ENCODE measurements around the gene KCTD1. TPM values are rescaled to one million over a fixed set of nuclear protein-coding genes. Genes with fewer than 3 reads are reported as not detected.

The KCTD1 gene
- total RNA-seq, 2 donors from 2014 or later: 12.3 to 15.6 TPM

GRCh38 chr18:26495287-26495686, 53.1 kb downstream of the KCTD1 start:
- DNase-seq (no peak), ATAC-seq (no peak)
- intact Hi-C loops (cut with DNase I, micrococcal nuclease): no loop called here

- intact Hi-C loops (cut with DNase I, micrococcal nuclease): no loop called here
- DNase-seq: no peak
- no peak for ATAC-seq
Measured at GRCh38 chr18:26493021-26493420, 55.3 kb downstream of the KCTD1 start.

- ATAC-seq (no peak), DNase-seq (no peak)
- intact Hi-C loops (cut with DNase I, micrococcal nuclease): no loop called here
Measured at GRCh38 chr18:26491194-26491816, 57.0 kb downstream of the KCTD1 start.

- DNase-seq: no peak
- intact Hi-C loops (cut with DNase I, micrococcal nuclease): no loop called here
- no peak for ATAC-seq
Measured at GRCh38 chr18:26489881-26490280, 58.5 kb downstream of the KCTD1 start.

- ATAC-seq (no peak), DNase-seq (no peak)
- intact Hi-C loops (cut with DNase I, micrococcal nuclease): no loop called here
Measured at GRCh38 chr18:26489191-26489590, 59.2 kb downstream of the KCTD1 start.

GRCh38 chr18:26488417-26489009, 59.8 kb downstream of the KCTD1 start:
- intact Hi-C loops (cut with DNase I, micrococcal nuclease): no loop called here
- DNase-seq: no peak
- ATAC-seq: no peak

GRCh38 chr18:26487437-26487836, 60.9 kb downstream of the KCTD1 start:
- ATAC-seq: no peak
- DNase-seq: no peak
- intact Hi-C loops (cut with DNase I, micrococcal nuclease): no loop called here

GRCh38 chr18:26483633-26484032, 64.7 kb downstream of the KCTD1 start:
- intact Hi-C loops (cut with DNase I, micrococcal nuclease): no loop called here
- ATAC-seq: no peak
- no peak for DNase-seq

GRCh38 chr18:26482569-26482968, 65.8 kb downstream of the KCTD1 start:
- intact Hi-C loops (cut with DNase I, micrococcal nuclease): no loop called here
- no peak for ATAC-seq
- no peak for DNase-seq

- ATAC-seq (no peak), DNase-seq (no peak)
- intact Hi-C loops (cut with DNase I, micrococcal nuclease): no loop called here
Measured at GRCh38 chr18:26480897-26481795, 67.2 kb downstream of the KCTD1 start.

- intact Hi-C loops (cut with DNase I, micrococcal nuclease): no loop called here
- DNase-seq (no peak), ATAC-seq (no peak)
Measured at GRCh38 chr18:26479681-26480079, 68.7 kb downstream of the KCTD1 start.

GRCh38 chr18:26479065-26479680, 69.2 kb downstream of the KCTD1 start:
- DNase-seq (no peak), ATAC-seq (no peak)
- intact Hi-C loops (cut with DNase I, micrococcal nuclease): no loop called here

- intact Hi-C loops (cut with DNase I, micrococcal nuclease): no loop called here
- ATAC-seq: no peak
Measured at GRCh38 chr18:26477828-26478466, 70.4 kb downstream of the KCTD1 start.

GRCh38 chr18:26476697-26477096, 71.7 kb downstream of the KCTD1 start:
- intact Hi-C loops (cut with DNase I, micrococcal nuclease): no loop called here
- DNase-seq (no peak), ATAC-seq (no peak)

More at GRCh38 chr18:26477828-26478466, 70.4 kb downstream of the KCTD1 start:
- no peak for DNase-seq

- ATAC-seq: no peak
- DNase-seq: no peak
- intact Hi-C loops (cut with DNase I, micrococcal nuclease): no loop called here
Measured at GRCh38 chr18:26474542-26474941, 73.8 kb downstream of the KCTD1 start.

- ATAC-seq: no peak
- intact Hi-C loops (cut with DNase I, micrococcal nuclease): no loop called here
- DNase-seq: no peak
Measured at GRCh38 chr18:26473672-26474071, 74.7 kb downstream of the KCTD1 start.

GRCh38 chr18:26471826-26472225, 76.5 kb downstream of the KCTD1 start:
- intact Hi-C loops (cut with DNase I, micrococcal nuclease): no loop called here
- DNase-seq (no peak), ATAC-seq (no peak)

- no peak for ATAC-seq
- intact Hi-C loops (cut with DNase I, micrococcal nuclease): no loop called here
- DNase-seq: no peak
Measured at GRCh38 chr18:26471027-26471426, 77.3 kb downstream of the KCTD1 start.

GRCh38 chr18:26470011-26470637, 78.2 kb downstream of the KCTD1 start:
- no peak for ATAC-seq
- no peak for DNase-seq
- intact Hi-C loops (cut with DNase I, micrococcal nuclease): no loop called here

All from left colon (tissue), 2 donors.